IPS-18c (cell line): ENCODE results near the gene TYSND1.
A peak's percentile ranks its signal among the peaks of the same experiment; 100 is the strongest.

ENCODE experiments used
- H3K4me3 ChIP-seq: 2 replicates; pipeline ENCODE4 v1.7.0; 2013; ENCODE audit warnings: low read depth, mild to moderate bottlenecking, low read length, moderate library complexity; ENCODE audit not compliant: insufficient read depth
- H3K9me3 ChIP-seq: one replicate; pipeline ENCODE4 v1.6.1; 2013; ENCODE audit warnings: mild to moderate bottlenecking, low read length, moderate library complexity; ENCODE audit not compliant: control insufficient read depth, insufficient read depth

Gene TYSND1

DNA sequence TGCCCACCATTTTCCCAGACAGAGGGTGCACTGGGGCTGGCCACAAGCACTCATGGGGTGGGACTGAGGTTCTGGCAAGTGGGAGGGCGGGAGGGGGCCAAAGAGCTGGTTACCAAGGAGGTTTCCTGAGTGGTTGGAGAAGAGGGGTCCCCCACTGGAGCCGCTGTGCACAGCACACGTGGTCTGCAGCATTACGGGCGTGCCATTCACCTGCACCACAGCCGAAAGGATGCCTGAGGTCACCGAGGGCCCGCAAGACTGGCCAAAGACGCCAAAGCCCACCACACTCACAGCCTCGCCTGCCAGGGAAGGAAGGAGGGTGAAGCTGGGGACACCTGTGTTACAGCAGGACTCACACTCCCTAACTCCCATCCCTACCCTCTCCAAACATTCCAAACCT lies 3.9 kb downstream of the TYSND1 start:
- Histone ChIP-seq H3K9me3 (no peaks in the 10 kb centered on the region), H3K4me3 (no peak overlapping the region)

DNA sequence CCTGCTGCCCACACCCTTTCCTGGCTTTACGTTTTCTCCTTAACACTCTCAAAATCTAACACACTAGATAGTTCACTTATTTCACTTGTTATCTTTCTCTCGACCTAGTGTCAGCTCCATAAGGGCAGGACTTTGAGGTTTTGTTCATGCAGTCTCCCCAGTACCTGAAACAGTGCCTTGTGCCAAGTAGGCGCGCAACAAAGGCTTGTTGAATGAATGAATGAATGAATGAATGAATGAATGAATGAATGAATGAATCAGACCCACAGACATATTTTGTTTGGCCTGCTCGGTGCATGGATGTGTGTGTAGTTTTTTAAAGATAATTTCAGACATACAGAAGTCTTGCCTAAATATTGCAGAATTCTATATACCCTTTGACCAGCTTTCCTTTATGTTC lies 6.2 kb downstream of the TYSND1 start:
- no peaks in the 10 kb centered on the region for H3K9me3 ChIP-seq
- H3K4me3 ChIP-seq = no peak overlapping the region

DNA sequence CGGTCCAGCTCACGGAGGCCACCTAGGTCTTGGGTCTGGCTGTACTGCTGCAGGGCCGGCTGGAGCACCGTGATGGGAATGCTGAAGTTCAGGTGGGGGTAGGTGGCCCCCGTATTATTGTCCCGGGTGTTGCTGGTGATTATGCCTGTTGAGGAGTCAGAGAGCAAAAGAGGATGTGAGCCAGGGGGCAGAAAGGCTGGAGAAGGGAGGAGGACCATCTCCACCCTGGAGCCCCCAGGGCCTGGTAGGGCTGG lies 6.6 kb downstream of the TYSND1 start:
- H3K9me3 ChIP-seq = no peaks in the 10 kb centered on the region
- no peak overlapping the region for H3K4me3 ChIP-seq

DNA sequence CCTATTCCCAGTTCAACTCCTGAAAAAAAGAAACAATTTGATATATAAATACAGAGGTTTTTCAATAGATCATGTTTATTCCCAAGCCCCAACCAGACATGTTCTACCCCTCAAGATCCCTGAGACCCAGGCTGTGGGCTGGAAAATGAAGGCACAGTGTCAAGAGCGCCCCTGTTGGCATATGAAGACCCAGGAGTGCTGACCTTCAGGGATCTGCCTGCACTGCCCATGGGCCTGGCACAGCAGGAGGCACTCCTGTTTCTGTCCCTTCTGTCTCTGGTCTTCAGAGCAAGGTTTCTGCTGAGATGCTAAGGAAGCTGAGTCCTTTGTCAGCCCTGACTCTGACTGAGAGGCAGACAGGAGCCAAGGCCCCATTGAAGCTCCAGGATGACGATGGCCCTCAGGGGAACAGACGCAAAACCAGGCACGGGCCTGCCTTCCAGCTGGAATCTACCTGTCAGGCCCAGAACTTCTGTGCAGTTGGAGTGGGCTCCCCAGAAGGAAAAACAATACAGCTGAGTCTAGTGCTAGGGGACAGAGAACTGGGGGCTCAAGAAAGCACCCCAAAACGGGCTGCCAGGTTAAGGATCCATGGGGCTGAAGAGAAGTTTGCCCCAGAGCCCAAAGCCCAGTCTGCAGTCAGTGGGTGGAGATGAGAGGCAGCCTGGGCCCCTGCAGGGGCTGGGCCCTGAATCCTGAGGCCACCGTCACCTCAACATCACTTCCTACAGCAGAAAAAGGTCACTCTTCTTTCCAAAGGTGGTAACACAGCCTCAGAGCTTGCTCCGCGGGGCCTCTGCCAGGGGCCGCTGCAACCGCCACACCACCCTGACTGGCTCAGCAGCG lies 7.1 kb downstream of the TYSND1 start:
- Histone ChIP-seq H3K4me3 (no peak overlapping the region), H3K9me3 (no peaks in the 10 kb centered on the region)

DNA sequence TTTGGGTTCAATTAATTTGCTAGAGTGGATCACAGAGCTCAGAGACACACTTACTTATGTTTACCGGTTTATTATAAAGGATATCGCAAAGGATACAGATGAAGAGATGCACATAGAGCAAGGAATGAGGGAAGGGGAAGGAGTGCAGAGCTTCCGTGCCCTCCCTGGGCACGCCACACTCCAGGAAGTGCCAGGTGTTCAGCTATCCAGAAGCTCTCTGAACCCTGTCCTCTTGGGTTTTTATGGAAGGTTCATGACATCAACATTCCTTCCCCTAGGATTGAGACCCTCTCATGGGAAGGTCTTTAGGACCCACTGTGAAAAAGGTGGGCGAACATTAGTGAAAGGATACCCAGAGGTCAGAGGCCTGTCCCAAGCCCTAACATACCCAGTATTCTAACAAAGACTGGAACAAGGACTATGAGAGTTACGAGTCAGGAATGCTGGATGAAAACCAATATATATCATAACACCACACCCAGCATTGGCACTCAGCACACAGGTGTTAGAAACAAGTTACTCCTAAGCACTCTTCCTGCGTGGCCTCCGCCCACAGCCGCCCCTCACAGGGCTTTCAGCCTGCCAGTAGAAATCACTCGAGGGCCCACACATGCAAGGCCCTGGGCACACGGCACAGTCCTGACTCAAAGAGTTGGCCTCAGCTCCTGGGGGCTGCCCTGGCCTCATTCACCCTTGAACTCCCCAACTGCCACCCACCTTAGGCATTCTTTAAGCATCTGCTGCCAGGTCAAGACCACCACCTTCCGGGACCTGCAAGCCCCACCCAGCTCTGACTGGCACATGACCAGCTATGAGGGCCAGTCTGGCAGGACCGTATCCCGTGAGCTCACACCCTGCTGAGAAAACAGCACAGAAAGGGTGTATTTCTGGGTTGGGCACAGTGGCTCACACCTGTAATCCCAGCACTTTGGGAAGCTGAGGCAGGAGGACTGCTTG lies 8.3 kb downstream of the TYSND1 start:
- Histone ChIP-seq H3K4me3 (no peak overlapping the region), H3K9me3 (no peaks in the 10 kb centered on the region)

DNA sequence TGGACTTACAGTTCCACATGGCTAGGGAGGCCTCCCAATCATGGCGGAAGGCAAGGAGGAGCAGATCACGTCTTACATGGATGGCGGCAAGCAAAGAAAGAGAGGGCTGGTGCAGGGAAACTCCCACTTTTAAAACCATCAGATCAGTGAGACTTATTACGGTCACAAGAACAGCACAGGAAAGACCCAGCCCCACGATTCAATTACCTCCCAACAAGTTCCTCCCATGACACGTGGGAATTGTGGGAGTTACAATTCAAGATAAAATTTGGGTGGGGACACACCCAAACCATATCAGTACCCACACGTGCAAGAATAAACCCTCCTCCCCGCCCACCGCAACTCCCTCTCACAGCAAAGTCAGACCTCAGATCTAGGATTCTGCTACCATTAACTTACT lies 9.4 kb downstream of the TYSND1 start:
- no peak overlapping the region for H3K4me3 ChIP-seq

DNA sequence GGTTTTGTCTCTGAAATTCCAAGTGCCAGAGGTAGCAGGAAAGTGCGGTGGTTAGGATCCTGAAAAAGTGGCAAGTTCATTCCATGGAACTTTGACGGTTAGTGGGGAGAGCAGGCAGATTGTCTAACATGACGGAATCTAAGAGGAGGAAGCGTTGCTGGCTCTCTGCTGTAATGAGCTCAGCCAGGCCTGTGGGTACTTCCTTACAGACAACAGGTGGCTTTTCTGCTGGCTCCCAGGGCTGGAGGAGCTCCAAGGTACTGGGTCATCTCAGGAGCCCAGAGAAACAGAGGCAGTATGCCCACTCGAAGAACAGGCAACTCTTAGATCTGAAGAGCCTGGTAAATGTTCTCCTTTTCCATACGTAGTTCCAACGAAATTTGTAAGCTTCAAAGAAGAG lies 10.8 kb downstream of the TYSND1 start:
- no peak overlapping the region for H3K4me3 ChIP-seq
- H3K9me3 ChIP-seq = no peaks in the 10 kb centered on the region

More for the DNA sequence above, 9.4 kb downstream of the TYSND1 start:
- no peaks in the 10 kb centered on the region for H3K9me3 ChIP-seq

DNA sequence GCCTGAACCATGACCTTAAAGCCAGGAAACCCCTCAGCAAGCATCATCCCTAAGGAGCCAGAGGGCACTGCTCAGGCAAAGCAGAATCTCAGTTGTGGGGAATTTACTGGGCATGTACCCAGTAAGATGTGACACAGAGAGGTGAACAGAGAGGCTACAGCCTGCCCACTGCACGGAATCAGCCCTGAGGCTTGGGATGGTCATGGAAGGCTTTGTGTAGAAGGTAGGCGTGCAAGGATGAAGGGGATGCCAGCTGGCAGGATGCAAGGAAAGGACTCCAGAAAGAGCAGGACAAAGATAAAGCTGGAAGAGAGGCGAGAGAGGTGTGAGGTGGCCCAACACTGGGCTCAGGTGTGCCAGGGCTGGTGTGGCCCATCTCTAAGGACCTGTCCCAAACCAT lies 11.5 kb downstream of the TYSND1 start:
- Histone ChIP-seq H3K4me3 (no peak overlapping the region), H3K9me3 (no peaks in the 10 kb centered on the region)

DNA sequence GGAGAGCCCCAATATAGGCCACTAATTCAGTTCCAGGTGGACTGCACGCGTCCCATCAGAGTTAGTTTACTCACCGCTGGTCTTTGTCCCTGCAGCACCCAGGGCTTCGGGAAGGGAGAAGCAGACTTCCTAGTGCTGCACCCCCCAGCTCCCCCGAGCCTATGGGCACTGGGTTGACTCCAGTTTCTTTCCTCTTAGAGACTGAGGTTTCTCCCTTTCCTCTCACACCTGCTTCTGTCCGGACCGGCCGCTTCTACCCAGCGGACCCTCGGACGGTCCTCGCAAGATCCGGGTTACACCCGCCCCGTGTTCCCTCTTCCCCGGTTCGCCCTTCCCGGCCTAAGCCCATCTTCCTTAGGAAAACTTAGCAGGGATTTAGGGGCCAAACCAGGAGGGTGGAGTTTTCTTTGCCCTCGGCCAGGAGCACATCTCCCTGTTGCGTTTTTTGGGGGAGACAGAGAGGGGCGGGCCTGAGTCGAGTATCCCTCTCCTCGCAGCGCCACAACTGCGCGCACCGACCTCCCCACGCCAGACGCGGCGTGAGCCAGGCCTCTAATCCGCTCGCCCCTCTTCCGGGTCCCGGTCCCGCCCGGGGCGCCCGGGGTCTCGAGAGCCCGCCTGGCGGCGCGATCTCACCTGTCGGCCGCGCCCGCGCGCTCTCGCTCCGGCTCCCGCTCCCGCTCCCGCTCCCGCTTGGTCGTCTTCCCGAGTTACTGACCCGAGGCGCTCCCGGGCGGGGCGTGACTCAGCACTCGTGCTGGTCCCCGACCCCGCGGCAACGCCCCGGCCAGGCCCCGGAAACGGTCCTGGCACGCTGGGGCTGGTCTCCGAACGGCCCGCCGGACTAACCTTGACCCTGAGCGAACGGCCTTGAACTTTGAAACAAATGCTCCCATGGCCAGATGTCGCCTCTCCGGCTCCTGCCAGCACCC lies 14.1 kb downstream of the TYSND1 start, which contains the start of gene AIFM2:
Gene AIFM2, minus strand, starts transcription at position 728 of the 932 bp plus-strand sequence. CDS start 8,741 bp downstream, outside the sequence.
- Histone ChIP-seq H3K9me3 (no peaks in the 10 kb centered on the region), H3K4me3 (peak within 1 kb of the TSS; percentile 67)

DNA sequence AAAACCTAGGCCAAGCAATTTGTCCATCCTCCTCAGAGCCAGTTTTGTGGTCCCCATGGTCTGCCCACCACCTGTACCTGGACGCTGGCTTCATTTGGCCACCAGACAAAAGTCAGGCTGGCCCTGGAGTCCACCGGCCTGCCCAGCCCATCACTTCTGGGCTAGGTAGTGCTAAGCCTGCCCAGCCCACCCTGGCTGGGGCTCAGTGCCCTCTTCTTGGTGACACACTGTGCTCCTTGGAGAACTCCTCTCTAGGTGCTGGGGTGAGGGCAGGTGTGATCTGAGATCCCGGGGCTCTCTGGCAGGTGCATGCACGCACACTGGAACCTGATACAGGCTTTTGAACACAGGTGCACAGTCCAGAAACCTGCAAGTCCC lies 15.0 kb downstream of the TYSND1 start:
- H3K9me3 ChIP-seq = no peaks in the 10 kb centered on the region
- H3K4me3 ChIP-seq = no peak overlapping the region; the same call in 1 of the 2 replicates

DNA sequence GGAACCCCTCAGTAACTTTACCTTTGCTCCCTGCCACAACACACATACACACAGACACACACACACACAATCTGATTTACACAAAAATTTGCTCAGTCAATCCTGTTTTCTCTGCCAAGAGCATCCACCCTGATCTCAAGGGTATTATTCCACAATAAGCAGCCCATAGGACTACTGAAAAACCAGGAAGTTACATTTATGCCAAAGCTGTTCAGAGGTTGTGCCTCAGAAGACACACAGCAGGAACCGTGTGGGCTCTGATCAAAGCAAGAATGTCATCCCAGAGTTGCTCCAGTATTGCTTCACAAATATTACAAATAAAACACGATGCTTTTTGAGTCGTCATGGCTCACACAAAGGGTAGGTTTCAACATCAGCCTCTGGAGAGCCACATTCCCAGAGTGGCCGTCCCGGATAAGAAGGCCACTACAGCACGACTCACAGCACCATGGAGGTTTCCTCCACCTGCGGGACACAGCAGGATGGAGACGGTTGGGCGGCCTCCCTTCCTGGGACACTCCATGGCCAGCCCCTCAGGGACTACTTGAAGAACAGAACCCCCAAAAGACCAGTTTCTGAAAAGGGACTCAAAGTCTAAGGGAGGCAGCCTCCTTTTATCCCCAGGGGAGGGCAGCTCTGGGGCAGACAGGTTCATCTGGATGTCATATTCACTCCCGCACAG lies 15.5 kb downstream of the TYSND1 start:
- Histone ChIP-seq H3K9me3 (no peaks in the 10 kb centered on the region), H3K4me3 (no peak overlapping the region)

DNA sequence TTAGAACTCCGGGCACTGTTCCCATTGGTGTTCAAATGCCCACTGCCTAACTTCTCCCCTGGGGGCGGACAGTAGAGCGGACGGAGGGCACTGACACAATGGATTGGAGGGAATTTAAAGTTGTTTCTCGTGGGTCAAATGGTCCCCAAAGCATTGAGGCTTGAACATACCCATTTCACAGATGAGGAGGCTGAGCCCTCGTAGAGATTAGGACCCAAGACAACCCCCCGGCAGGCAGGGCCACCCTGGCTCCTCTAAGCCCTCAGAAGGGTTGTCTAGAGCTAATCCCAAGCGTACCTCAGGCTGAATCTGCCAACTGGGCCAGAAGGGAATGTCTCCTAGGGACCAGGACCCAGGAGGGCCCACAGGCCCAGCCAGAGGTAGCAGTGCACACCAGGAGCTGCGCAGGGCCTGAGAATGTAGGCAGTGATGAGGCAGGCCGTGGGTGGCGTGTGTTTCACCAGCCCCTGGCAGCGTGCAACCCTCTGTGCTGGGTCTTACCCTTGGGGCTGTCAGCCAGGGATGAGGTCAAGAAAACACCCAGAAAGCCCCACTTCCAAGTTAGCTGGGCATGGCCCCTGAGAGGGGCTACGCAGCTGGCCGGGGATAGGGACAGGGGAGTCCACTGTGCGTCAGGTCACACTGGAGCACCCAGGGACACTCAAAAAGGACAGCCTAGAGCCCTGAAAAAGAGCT lies 19.7 kb downstream of the TYSND1 start:
- H3K4me3 ChIP-seq = no peak overlapping the region

DNA sequence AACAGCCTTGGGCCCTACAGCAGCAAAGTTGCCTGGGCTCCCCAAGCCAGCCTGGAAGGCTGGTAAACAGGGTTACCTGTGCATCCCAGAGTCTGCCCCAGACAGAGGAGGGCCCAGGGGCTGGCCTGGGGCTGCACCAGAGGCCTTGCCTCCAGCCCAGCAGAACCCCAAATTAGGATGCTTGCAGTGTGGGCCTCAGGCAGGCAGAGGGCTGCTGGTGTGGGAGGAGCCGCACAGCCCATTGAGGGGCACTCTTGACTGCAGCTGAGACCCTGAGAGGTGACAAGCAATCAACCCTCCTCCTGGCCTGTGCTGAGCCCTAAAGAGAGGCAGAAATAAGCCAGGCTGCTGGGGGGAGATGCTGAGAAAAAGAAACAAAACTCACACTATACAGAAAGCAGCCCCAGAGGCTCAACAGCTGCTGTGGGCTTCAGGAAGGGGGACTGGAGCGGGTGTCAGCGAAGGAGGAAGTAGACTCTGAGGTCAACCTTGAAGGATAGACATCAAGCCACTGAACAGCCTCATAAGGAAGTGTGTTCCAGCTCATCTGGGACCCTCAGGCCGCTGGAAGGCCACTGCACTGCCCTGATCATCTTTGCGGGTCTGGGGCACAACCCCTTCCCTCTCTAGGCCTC lies 20.5 kb downstream of the TYSND1 start:
- Histone ChIP-seq H3K9me3 (no peaks in the 10 kb centered on the region), H3K4me3 (no peak overlapping the region)

More for the DNA sequence above, 19.7 kb downstream of the TYSND1 start:
- no peaks in the 10 kb centered on the region for H3K9me3 ChIP-seq

DNA sequence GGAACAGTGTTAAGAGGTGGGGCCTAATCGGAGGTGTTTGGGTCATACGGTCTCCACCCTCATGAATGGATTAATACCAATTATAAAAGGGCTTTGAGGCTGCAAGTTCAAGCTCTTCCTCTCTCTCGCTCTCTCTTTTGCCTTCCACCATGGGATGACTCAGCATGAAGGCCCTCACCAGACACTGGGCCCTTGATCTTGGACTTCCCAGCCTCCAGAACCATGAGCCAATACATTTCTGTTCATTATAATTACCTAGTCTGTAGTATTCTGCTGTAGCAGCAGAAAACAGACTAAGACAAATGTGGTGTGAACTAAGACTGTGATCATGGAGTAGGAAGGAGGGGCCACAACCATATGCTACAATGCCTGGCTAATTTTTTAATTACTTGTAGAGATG lies 21.6 kb downstream of the TYSND1 start:
- Histone ChIP-seq H3K9me3 (no peaks in the 10 kb centered on the region), H3K4me3 (no peak overlapping the region)

DNA sequence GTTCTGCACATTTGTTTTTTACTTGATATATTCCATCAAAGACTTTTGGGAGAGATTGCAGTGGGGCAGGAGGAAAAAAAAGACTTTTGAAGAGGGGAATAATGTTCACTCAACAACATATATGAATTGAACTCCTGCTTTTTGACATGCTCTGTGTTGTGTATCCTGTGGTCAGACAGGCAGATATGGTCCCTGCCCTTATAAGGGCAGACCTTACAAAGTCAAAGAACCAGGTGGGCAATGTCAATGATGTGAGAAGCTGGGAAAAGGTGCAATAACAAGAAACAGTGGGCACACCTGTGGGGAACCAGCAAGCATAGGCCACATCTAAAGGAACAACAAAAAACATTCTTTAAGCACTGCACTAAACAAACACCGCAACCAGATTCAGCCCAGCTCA lies 22.1 kb downstream of the TYSND1 start:
- Histone ChIP-seq H3K9me3 (no peaks in the 10 kb centered on the region), H3K4me3 (no peak overlapping the region)

DNA sequence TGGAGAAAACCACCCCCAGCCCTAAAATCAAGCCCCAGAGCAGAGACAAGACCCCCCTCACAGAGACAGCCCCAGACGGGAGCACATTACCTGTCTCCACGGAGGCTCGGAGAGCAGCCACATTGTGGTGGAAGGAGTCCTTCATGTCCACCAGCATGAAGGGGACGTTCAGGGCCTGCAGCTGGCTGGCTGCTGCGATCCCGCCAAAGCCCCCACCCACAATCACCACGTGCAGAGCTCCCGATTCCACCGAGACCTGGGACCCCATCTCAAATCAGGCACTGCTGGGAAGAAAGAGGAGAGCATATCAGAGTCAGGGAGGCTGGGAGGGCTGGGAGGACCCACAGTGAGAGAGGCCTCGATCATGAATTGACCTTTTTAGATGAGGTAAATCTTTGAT lies 22.7 kb downstream of the TYSND1 start:
- Histone ChIP-seq H3K9me3 (no peaks in the 10 kb centered on the region), H3K4me3 (no peak overlapping the region)
